GM20431 (cell line): Measurements from ENCODE around the gene CABLES2.

Experiments
- in situ Hi-C: fragments of 300-500 bp; cut with MseI, MboI; formaldehyde crosslinking; loops from one replicate; pipeline ENCODE4 v1.15.0; 2020; ENCODE audit warnings: low sequenced_read_pairs; ENCODE audit not compliant: unreplicated experiment

Gene CABLES2

DNA sequence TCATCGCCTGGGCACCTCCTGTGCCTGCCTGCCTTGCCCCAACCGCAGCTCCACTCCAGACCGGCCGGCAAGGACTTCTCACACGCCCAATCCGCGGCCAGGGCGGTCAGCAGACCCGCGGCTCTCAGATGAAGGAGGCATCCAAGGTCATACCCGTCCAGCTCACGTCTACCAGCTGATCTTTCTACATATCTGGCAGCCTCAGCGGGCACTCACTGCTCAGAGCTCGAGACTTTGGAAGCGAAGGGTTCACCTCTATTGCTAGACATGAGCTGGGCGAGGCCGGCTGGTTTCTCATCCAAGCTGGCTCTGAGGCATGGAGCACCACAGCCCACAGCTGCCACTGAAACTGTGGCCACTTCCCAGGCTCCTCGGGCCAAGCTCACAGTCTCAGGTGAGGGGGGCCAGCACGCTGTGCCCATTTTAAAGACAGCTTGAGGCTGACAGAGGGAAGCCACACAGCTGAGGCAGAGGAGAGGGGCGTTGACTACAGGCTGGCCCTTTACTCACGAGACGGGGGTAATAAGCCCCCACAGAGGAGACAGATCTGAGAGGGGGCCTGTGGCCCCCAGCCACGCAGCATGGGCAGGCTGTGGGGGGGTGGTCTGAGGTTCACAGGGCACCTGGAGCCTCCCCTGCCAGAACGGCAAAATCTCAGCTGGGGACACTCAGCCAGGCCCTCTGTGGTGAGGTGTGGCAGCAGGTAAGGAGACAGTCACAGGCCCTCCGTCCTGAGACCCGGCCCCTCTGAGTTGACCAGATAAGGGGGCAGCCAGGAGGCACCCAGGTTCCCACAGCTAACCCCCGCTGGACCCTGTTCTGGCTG lies 42.0 kb downstream of the CABLES2 start:
- in situ Hi-C loops: no loop called here

DNA sequence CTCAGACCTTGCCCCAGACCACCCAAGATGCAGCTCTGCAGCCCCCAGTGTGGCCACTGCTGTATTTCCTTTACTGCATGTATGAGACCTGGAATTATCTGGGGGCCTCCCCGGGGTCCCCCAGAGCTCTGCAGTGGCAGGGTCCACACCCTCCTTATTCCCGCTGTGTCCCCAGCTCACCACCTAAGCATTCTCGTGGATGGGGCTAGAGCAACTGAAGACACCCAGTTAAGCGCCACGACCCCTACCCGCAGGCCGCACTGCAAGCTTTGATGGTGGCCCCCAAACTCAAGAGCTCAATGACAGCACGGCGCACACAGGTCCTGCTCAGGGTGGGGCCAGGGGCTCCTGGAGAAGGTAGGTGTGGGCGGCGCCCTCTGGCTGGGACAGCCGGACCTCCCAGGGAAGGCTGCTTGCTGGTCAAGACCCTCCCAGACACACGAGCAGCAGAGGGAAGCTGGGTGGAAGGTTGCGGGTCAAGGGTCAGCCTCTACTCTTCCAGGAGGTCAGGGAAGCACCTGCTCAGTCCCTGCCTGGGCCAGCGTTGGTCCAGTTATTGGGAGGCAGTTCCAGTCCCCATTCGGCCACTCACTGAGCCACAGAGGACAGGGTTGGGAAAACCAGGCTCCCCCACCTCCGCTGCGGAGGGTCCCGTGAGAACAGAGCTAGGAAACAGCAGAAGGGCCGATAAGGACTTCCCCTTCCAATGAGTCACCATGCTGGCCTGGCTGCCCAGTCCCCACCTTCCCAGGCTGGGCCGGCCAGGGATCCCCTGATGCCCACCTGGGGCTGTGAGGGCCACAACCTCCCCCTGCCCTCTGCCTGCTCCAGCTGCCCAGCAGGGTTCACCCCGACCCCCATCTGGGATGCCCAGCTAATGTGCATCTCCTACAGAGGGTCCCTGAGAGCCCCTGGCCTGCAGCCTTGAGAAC lies 42.9 kb downstream of the CABLES2 start:
- in situ Hi-C loops: no loop called here

DNA sequence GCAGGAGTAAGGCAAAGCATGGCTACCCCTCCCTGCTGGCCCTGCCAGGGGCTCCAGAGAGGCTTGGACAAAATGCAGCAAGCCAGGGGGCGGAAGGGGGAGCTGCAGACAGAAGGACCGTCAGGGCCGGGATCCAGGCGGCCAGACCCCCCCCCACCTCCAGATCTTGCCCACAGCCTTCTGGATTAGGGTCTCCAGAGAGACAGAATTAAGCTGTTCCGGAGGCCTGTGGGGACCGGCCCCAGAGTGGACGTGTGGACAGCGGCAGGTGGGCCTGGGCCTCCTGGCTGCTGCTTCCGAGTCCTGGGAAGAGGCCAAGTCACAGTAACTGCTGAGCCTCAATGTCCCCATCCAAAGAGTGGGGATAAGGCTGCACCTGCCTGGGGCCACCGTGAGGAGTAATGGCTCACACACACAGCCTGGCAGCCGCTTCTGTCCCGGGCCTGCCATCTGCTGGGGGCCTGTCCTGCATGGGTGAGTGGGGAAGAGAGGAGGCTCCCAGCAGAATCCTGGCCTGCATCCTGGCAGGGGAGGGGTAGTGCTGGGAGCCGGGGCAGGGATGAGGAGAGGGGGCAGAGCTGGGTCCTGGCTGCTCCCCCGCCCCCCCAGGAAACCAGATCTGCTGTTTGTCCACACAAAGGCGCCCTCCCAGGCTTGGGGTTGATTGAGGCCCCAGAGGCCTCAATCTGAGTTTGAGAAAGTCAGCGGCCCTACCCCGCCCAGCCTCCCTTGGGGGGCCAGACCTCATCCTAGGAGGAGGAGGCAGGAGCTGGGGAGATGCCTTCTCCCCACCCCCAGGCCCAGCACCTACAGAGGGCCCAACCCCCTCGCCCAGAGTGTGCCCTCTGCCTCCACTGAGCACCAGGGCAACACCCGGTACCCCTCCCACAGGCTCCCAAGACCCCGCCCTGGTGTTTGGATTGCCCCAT lies 43.8 kb downstream of the CABLES2 start:
- in situ Hi-C loops: no loop called here

DNA sequence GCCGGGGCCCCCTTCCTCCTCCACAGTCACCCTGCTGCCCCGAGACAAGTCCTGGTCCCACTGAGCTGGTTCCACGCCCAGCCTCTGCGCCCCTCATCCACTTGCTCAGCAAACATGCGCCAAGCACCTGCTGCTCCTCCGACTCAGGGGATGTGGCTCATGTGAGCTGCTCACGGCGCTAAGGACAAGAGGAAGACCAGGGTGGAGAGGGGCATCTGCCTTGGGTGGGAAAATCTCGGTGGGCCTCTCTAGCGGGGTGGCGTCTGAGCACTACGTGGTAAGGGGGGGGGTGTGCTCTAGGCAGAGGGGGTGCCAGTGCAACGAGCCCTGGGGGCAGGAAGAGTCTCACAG lies 44.5 kb downstream of the CABLES2 start:
- in situ Hi-C loops: no loop called here

DNA sequence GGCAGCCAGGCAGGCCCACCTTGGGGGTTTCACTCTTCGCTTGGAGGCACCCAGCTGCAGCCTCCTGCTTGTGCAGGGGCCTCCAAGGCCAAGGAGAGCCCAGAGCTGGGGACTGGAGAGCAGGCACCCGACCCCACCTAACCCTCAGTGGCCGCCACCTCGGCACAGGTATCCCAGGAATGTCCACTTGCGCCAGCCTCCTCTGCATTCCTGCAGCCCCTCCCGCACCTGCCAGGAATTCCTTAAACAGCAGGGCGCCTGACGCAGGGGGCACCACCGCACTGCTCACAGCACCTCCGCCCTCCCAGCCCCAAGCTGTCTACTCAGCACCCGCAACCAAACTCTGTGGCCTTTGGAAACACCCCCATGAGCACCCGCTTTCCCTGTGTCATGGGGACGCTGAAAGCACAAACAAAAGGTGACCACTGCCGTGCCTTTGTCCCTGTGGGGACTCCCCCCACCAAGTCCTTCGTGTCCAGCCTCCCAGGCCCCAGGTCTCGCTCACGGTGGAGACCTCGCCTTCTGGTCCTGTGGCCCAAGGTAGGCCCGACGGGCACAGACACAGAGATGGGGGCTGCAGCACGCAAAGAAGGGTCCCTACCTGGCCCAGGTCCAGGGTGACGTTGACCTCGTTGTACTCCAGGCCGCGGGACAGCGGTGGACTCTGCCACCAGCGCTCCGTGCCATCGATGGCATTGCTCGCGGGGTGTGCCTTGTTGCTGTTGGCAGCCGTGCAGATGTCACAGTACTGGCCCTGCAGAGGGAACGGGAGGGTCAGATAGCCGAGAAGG lies 45.1 kb downstream of the CABLES2 start:
- in situ Hi-C loops: no loop called here

DNA sequence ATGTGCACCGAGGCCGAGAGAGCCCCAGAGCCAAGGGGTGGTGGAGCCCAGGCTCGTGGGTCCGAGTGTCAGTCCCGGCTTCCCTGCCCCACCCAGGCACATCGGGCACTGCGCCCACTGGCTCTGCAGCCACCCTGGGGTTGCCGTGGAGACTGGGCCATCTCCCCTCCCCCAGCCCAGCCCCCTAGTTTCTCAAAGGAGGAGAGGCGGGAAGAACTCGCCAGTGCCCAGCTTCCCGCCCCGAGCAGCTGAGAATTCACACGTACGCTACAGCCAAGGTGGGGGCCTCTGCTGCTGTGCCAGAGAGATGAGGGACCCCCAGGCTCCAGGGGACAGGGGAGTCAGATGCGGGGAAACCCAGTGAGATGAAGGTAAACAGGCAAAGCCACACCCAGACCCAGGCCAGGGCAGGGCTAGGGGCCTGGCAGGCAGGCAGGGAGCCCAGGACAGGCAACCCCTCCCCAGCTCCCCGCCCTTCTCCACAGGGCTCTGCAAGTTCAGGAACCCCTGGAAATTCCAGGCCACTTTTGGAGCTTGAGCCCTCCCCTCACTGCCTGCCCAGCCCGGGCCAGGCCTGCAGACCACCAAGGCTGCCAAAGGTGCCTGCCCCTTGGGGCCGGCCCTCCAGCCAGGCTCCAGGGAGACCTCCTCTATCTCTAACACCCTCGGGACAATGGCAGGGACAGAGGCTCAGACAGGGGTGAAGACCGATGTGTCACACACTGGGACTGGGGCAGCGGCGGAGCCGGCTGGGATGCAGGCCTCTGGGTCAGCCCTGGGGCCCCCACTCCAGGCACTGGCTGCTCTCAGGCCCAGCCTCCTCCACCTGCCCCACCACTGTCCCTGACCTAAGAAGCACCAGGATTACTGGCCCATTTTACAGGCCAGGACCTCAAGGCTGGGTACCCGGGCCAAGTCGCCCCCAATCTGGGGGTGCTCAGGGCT lies 46.0 kb downstream of the CABLES2 start:
- in situ Hi-C loops: no loop called here

DNA sequence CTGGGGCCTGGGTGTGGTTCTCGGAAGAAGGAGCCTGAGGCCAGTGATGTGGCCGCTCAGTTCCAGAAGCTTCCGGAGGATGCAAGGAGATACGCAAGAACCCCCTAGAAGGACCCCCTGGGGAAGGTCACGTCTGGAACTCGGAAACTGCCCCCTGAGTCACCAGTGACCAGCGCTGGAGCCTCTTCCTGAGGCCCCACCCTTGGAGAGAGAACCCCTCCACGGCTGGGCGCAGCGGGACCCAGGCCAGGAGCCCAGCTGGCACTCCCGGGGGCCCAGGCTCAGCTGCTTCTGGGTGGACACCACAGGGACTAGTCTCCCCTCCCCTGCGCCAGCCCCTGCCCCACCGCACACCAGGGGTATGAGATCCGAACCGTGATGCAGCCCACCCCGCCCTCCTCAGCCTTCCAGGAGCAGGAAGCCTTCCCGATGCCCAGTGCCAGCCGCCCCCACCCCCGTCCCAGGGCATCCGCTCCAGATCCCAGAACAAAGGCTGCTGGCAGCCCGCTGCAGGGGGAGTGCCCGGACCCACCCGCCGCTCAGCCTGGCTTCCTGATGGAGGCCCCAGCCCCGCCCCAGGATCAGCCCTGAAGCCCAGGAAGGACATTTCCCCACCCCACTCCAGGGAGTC lies 47.5 kb downstream of the CABLES2 start:
- in situ Hi-C loops: no loop called here

DNA sequence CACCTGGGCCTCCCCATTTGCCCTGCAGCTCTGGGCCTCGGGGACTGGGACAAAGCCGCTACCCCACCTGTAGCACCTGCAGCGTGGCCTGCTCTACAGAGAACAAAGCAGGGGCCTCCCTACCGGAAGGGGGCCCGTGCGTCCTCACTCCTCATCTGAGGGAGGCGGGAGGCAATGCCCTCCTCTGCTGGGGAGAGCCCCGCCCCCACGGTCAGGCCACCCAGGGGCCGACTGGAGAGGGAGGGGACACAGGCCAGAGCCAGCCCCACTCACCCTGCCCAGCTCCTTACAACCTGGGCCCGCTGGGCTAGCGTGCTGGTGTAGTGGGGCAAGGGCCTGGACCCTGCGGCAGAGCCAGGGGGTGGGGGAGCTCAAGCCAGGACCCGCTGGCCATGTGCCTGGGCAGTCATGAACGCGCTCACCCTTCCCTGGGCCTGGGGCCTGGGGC lies 48.0 kb downstream of the CABLES2 start:
- in situ Hi-C loops: no loop called here

DNA sequence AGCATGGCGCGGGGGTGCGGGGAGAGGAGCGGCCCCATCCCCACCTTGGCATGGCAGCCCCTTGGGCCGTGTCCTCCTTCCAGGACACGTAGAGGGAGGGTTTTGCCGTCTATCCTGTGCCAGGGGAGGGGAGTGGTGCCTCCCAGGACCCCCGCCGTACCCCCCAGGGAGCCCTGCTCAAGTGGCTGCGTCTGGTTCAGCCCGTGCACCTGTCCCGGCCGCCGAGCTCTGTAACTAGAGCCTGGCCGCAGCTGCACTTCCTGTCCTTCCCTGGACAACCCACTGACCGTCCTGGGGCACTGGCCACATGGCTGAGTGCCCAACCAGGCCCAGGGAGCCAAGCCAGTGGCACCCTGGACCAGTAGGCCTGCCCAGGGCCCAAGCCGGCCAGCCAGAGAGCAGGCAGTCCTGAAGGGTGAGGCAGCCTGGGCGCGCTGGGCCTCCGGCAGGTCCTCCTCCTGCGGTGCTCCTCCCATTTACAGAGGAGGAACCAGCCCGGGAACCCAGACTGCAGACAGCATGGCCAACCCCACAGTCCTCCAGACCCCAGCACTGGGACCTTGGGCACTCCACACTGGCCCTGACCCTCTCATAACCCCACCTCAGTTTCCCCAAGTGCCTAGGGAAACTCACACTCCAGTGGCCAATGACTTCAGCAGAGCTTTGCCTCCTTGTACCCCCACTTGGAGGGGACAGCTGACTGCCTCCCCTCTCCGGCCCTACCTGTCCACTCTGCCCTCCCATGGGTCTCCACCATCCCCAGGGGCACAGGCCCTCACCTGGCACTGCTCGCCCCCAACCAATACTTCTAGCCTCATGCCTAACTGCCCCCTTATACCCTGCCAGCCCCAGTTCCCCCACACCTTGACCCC lies 48.7 kb downstream of the CABLES2 start:
- in situ Hi-C loops: no loop called here

DNA sequence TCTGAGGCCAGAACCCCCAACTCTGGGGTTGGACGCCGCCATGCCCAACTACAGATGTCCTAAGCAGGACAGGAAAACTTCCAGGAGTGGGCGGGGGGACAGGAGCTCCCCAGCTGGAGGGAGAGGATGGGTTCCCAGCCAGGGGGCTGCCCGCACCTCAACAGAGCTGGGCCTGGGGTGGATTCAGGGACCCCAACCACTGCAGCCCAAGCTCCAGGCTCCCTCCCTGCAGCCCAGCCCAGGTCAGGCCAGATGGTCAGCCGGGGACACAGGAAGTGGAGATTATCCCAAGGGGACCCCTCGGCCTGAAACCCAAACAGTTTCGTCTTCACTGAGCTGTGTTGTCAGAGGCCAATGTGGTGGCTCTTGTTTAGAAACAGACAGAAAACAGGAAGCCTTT lies 49.4 kb downstream of the CABLES2 start:
- in situ Hi-C loops: no loop called here

DNA sequence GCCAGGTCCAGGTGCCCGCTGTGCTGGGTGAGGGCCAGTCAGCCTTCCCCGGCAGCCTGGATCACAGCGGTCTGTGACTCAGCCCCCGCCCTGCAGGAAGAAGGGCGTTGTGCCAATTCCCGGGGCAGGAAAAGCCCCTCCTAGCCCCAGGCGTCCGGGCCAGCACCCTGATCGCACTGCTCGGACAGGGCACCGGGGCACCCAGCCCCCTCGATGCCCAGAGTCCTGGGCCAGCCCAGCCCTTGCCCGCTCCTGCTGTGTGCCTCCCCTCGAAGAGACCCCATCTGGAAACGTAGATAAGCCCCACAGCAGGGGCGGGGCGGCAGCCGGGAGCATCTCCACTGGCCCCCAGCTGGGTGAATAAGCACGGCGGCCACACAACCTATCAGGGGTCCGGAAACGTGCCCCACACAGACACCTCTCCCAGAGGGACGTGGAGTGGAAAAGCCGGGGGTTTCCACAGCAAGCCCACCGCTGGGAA lies 49.9 kb downstream of the CABLES2 start:
- in situ Hi-C loops: no loop called here

DNA sequence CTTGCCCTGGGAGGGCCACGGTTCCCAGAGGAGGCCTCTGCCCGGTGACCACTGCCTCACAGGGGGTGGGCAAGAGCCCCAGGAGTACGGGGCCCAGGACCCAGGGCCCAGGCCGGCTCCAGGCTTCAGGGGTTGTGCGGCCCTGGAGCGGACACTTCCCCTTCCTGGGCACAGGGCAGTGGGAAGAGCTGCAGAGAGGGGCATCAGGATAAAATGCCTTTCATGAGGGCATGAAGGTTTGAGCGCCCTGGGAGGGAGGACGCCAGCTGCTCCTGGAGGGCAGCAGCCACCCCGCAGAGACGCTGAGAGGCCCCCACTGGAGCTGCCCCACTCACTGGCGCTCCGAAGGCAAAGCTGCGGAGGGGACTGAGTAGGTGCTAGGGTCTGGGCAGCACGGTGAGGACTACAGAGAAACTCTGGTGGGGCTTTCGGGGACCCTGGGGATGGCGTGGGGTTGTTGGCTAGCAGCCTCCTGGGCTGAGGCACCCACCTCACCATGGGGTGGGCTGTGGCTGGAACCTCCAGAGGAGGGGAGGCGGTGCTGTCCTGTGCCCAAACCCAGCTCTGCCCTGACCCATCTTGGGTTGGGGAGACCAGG lies 50.4 kb downstream of the CABLES2 start:
- in situ Hi-C loops: no loop called here

DNA sequence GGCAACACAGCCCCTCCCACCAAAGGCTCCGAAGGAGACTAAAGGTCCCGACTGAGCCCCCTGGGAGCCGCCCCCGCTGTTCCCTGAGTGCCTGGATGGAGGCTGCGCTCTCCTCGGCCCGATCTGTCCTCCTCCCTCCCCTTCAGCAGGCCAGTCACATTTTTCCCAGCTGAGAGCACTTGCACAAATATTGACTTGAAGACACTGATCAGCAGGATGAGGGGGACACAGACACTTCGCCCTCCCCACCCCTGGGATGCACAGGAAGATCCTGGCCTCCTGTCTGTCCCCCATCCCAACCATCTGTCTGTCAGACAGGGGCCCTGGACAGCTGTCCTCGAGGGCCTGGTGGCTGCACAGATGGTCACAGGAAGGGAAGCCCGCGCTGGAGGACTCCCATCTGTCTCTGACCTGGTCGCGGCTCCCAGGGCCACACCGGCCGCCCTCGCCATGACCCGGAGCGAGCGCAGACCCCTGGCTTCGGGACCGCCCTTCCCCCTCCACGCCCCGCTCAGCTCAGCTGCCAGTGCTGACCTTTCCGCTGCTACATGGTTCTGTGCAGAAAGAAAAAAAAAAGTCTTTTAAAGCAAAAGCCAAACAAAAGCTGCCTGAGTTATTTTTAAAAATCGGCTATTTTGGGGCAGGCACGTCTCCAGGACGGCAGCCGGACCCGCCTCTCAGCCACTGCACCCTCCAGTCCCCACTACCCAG lies 51.1 kb downstream of the CABLES2 start:
- in situ Hi-C loops: no loop called here

DNA sequence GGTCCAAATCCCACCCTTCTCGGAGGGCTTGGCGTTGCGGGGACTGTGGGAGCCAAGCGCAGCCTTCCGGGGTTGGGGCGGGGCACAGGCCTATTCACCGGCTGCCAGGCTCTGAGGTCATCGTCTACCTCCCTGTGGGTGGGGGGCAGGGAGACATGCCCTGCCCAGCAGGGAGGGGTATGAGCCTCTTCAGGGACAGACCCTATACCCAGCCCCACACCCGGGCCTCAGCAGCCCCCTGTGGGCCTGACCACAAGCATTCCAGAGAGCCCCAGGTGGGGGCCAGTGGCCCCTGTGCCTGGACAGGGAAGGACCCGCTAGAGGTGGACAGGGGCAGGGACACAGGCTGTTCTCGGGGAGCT lies 51.6 kb downstream of the CABLES2 start:
- in situ Hi-C loops: no loop called here

DNA sequence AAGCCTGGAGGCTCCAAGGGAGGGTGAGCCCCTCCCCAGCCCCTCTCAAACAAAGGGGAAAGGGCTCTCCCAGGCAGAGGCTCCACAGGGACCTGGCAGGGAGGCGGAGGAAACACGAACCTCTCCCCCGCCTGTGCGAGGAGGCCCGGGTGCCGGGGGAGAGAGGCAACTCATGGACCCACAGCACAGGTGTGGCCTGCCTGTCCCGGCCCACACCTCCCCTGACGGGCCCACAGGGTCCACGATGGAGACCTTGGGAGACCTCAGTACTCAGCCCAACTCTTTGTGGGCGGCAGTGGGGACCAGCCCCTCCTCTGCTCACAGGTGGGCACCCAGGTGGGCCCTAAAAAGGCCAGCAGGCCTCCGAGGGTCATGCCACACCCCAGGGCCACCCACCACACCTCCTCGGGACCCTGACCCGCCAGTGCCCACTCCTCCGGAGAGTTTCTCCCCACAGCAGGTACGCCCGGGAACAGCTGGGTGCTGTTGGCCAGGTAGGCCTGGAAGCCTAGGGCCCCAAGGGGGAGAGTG lies 52.2 kb downstream of the CABLES2 start:
- in situ Hi-C loops: no loop called here
